Upper lobe of right lung (tissue), 1 donor: ENCODE measurements around the gene DENND4B. TPM values are rescaled to one million over a fixed set of nuclear protein-coding genes. Genes with fewer than 3 reads are reported as not detected.
A peak's percentile ranks its signal among the peaks of the same experiment; 100 is the strongest.

Experiments used
- ATAC-seq: fragments of 200-7000 bp; cut with Tn5 transposase; one replicate; pipeline ENCODE4 v1.9.1; 2020; ENCODE audit warnings: mild to moderate bottlenecking, moderate library complexity
- DNase-seq: peaks from one replicate; pipeline ENCODE4 v3.0.0-alpha.2; 2020
- H3K27ac ChIP-seq: fragments of 200-600 bp; one replicate; pipeline ENCODE4 v1.8.0; 2022
- H3K27me3 ChIP-seq: fragments of 200-600 bp; one replicate; pipeline ENCODE4 v1.8.0; 2022; ENCODE audit warnings: mild to moderate bottlenecking
- H3K36me3 ChIP-seq: fragments of 200-600 bp; one replicate; pipeline ENCODE4 v1.8.0; 2022
- H3K4me1 ChIP-seq: fragments of 200-600 bp; one replicate; pipeline ENCODE4 v1.8.0; 2022
- H3K4me3 ChIP-seq: fragments of 200-600 bp; one replicate; pipeline ENCODE4 v1.8.0; 2022; ENCODE audit warnings: mild to moderate bottlenecking
- H3K9me3 ChIP-seq: fragments of 200-600 bp; one replicate; pipeline ENCODE4 v1.8.0; 2022
- CTCF ChIP-seq: fragments of 200-600 bp; IDR thresholded peaks from one replicate; pipeline ENCODE4 v1.8.0; 2022; ENCODE audit warnings: antibody characterized with exemption
- intact Hi-C: fragments of 100-400 bp; cut with DNase I; formaldehyde crosslinking; loops from one replicate; pipeline ENCODE4 v1.11.0; 2022
- total RNA-seq: library from RNA; stranded (reverse); fragmentation: NEBNext Ultra II Directional; extraction: Animal tissue kit (Norgen Biotek cat#: 25700); gene quantifications from one replicate; pipeline ENCODE4 v1.2.1, GENCODE V29; 2021
- donor health status: DM: no; HTN: yes; CAD: no; lungs with severe emphysema.

Gene DENND4B
- total RNA-seq, 1 donor from 2014 or later = 83.7 TPM

DNA sequence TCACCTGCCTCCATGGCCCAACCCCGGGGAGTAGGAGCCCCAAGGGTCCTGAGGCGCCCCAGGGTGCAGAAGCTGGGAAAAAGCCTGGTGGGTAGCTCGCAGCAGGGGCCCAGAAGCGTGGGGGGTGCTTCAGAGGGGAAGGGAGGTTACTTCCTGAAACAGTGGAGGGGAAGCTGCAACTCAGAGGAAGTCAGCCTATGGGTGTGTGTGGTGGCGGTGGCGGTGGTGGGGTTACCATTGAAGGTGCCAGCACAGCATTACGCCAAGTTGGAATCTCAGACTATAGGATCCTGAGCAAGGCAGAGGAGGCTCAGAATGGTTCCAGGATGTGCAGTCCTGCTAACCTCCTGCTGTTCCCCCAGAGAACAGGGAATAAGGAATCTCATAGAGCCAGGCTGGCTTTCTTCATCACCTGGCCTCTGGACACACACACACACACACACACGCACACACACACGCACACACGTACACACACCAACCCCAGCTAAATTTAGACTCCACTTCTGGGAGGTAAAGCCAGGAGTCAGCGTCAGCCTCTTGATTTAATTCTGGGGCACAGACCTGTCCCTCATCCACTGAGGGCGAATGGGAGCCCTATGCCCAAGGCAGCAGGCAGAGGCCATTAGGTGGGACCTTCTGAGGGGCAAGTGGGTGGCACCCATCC, 1.3 kb downstream of the DENND4B start:
- H3K4me3 ChIP-seq = peak overlapping the region; percentile 78
- H3K27ac ChIP-seq = peak overlapping the region; percentile 95
- H3K4me1 ChIP-seq = peaks cover 23% of the 10 kb centered on the region
- intact Hi-C loops = no loop called here
- H3K27me3 ChIP-seq = no peaks in the 10 kb centered on the region
- DNase-seq = peak; percentile 85
- no peak for TF ChIP-seq CTCF
- H3K36me3 ChIP-seq = peaks cover 58% of the 10 kb centered on the region
- peak; percentile 65 for ATAC-seq
- H3K9me3 ChIP-seq = no peaks in the 10 kb centered on the region

GRCh38 chr1:153944827-153945117, 1.7 kb downstream of the DENND4B start:
- intact Hi-C loops = no loop called here
- ATAC-seq (no peak), DNase-seq (no peak)
- Histone ChIP-seq H3K4me1 (peaks cover 23% of the 10 kb centered on the region), H3K36me3 (peaks cover 58% of the 10 kb centered on the region), H3K9me3 (no peaks in the 10 kb centered on the region), H3K4me3 (peak overlapping the region; percentile 78), H3K27me3 (no peaks in the 10 kb centered on the region), H3K27ac (peak overlapping the region; percentile 95)
- TF ChIP-seq CTCF = no peak

DNA sequence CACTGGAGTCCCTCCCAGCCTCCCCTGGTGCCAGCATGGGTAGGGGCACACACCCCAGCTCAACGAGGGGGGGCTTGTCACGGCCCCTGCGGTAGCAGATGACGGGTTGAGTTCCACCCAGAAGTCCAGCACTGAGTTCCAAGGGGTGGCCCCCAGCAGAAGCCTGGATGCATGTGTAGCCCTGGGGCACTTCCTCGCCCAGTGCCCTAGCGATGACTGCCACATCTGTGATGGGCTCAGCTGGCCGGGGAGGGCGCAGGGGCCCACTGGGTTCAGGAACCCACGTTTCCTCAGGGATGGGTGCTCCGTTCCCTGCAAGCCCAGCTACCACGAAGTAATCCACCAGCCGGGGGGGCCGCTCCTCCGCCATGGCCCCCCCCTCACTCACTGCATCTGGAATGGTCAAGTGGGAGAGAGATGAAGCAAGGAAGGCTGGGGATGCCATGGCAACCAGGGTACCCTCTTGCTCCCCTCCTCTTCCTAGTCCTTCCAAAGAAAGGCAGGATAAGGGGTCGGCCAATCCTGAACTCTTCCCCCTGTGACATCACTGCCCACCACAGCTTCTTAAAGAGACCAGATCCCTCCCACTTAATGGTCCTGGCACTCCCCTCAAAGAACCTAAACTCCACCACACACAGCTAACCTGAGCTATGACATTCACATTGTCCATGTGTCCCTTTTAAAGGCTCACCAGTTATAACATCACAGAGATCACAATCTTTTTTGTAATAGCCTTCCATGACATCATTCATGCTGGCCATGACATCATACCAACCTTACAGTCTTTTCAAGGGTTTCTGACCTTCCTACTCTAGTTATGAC, 2.3 kb downstream of the DENND4B start:
- no peak for TF ChIP-seq CTCF
- intact Hi-C loops = no loop called here
- no peaks in the 10 kb centered on the region for H3K27me3 ChIP-seq
- ATAC-seq = no peak
- peak overlapping the region; percentile 78 for H3K4me3 ChIP-seq
- peak overlapping the region; percentile 95 for H3K27ac ChIP-seq
- peaks cover 23% of the 10 kb centered on the region for H3K4me1 ChIP-seq
- no peak for DNase-seq
- H3K9me3 ChIP-seq = no peaks in the 10 kb centered on the region
- peaks cover 58% of the 10 kb centered on the region for H3K36me3 ChIP-seq

DNA sequence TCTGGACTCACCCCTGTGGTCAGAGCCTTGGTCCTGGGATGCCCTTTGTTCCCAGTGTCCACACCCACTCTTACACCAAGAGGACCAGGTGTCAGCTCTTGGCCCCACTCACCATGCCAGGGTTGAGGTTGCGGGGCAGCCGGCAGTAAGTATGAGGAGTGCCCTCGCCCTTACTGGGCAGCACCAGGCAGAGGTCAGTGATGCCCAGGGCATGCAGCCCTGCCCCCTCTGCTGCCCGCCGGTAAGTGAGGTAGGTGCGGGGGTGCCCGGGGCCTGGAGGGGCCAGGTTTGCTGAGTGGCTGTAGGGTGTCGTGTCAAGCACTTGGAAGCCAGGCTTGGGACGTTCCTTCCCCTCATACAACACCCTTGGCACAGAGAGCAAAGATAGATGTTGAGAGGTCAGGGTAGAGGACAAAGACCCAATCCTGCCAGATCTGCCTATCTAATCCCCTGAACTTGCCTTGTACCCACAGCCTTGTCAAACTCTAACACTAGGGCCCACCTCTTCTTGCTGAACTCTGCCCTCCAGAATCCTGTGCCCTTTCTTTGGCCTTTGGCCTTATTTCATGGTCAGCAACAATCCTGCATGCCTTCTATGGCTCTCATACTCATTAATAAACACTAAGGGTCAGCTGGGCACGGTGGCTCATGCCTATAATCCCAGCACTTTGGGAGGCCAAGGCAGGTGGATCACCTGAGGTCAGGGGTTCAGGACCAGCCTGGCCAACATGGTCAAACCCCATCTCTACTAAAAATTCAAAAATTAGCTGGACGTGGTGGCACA, 3.6 kb downstream of the DENND4B start:
- Histone ChIP-seq H3K4me1 (peaks cover 23% of the 10 kb centered on the region), H3K27me3 (no peaks in the 10 kb centered on the region), H3K27ac (no peak overlapping the region), H3K36me3 (peaks cover 57% of the 10 kb centered on the region), H3K9me3 (no peaks in the 10 kb centered on the region), H3K4me3 (no peak overlapping the region)
- no peak for TF ChIP-seq CTCF
- intact Hi-C loops = no loop called here
- no peak for ATAC-seq
- peak; percentile 61 for DNase-seq

- Histone ChIP-seq H3K9me3 (no peaks in the 10 kb centered on the region), H3K27ac (no peak overlapping the region), H3K27me3 (no peaks in the 10 kb centered on the region), H3K4me3 (no peak overlapping the region), H3K36me3 (peaks cover 61% of the 10 kb centered on the region), H3K4me1 (peaks cover 21% of the 10 kb centered on the region)
- DNase-seq (peak; percentile 55), ATAC-seq (no peak)
- intact Hi-C loops = no loop called here
- no peak for TF ChIP-seq CTCF
Observed at GRCh38 chr1:153941826-153942725, 4.4 kb downstream of the DENND4B start.
